SH-SY5Y (cell line): ENCODE results near the gene TENT5C.

Source experiments
- GATA2 ChIP-seq: IDR thresholded peaks from 2 replicates; pipeline ENCODE4 v1.6.1; 2011; ENCODE audit warnings: mild to moderate bottlenecking, low read depth, low read length
- GATA3 ChIP-seq: IDR thresholded peaks from 2 replicates; pipeline ENCODE4 v1.6.1; 2011; ENCODE audit warnings: low read depth, mild to moderate bottlenecking, low read length, moderate library complexity

DNA sequence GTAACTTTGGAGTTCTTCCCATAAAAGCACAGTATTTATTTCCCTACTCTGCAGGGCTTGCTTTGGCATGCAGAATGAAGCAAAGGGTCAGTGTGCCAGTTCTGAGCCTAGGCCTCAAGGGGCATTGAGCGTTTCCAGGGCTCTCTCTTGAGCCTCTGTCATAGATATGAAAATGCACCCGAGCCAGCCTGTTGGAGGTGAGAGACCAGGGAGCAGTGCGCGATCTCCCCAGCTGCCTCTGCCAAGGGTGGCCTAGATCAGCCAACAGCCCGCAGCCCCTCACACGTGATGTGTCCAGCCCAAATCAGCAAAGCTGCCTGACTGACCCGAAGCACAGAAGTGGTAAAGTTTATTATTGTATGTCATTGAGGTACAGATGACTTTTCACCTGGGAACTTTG, 63.7 kb downstream of the TENT5C start:
- TF ChIP-seq GATA2 (no peak), GATA3 (no peak)
